Fibroblast of lung (primary cell): ENCODE data around the gene C3orf18. TPM values are rescaled to one million over a fixed set of nuclear protein-coding genes. Genes with fewer than 3 reads are reported as not detected.

Source experiments
- DNase-seq, 2 donors: peaks; one replicate each; pipeline versions ENCODE4 v3.0.0 to v3.0.0-alpha.2; 2010; ENCODE audit warnings: low read depth in 2 of 2
- H2AFZ ChIP-seq: 2 replicates; pipeline ENCODE4 v1.5.1; 2012; ENCODE audit warnings: low read length, control low read depth, inconsistent platforms
- H3K27ac ChIP-seq: 2 replicates; pipeline ENCODE4 v1.5.1; 2011; ENCODE audit warnings: low read length, control low read depth; ENCODE audit not compliant: insufficient read depth
- H3K27me3 ChIP-seq: 2 replicates; pipeline ENCODE4 v1.5.1; 2011; ENCODE audit warnings: mild to moderate bottlenecking, low read length; ENCODE audit not compliant: control insufficient read depth, insufficient read depth
- H3K36me3 ChIP-seq: 2 replicates; pipeline ENCODE4 v1.5.1; 2011; ENCODE audit warnings: low read length; ENCODE audit not compliant: control insufficient read depth, insufficient read depth
- H3K4me1 ChIP-seq: 2 replicates; pipeline ENCODE4 v1.5.1; 2011; ENCODE audit warnings: low read length; ENCODE audit not compliant: control insufficient read depth, insufficient read depth; ENCODE audit errors: extremely low read depth
- H3K4me2 ChIP-seq: 2 replicates; pipeline ENCODE4 v1.5.1; 2011; ENCODE audit warnings: low read length, control low read depth; ENCODE audit not compliant: insufficient read depth; ENCODE audit errors: extremely low read depth
- H3K4me3 ChIP-seq, 4 experiments: fragments of 200-600 bp in 1 of 4; sonication (generic) in 1 of 4; replicated peaks in 1 of 4; 2 replicates each; pipeline ENCODE4 v1.5.1; 2011 to 2016; ENCODE audit warnings: low read length in 4 of 4, low read depth in 3 of 4, mild to moderate bottlenecking in 3 of 4, control low read depth in 2 of 4, inconsistent platforms in 1 of 4, mixed read lengths in 1 of 4; ENCODE audit not compliant: insufficient read depth in 1 of 4; ENCODE audit errors: control extremely low read depth in 1 of 4
- H3K79me2 ChIP-seq: 2 replicates; pipeline ENCODE4 v1.5.1; 2012; ENCODE audit warnings: mild to moderate bottlenecking, low read length, inconsistent platforms; ENCODE audit not compliant: control insufficient read depth, insufficient read depth
- H3K9ac ChIP-seq: 2 replicates; pipeline ENCODE4 v1.5.1; 2011; ENCODE audit warnings: mild to moderate bottlenecking, low read length, control low read depth; ENCODE audit not compliant: insufficient read depth
- H3K9me3 ChIP-seq: 2 replicates; pipeline ENCODE4 v1.5.1; 2012; ENCODE audit warnings: low read depth, low read length; ENCODE audit not compliant: control insufficient read depth, insufficient read depth
- H4K20me1 ChIP-seq: 2 replicates; pipeline ENCODE4 v1.5.1; 2011; ENCODE audit warnings: low read length; ENCODE audit not compliant: control insufficient read depth, insufficient read depth; ENCODE audit errors: extremely low read depth
- EZH2 ChIP-seq: IDR thresholded peaks from 2 replicates; pipeline ENCODE4 v1.5.1; 2012; ENCODE audit warnings: low read length, control low read depth, mild to moderate bottlenecking; ENCODE audit errors: missing control alignments
- polyA plus RNA-seq, 2 donors: library from polyadenylated mRNA; depleted of rRNA in 1 of 2; stranded (reverse) in 1 of 2; unstranded in 1 of 2; fragments of >200 nt; gene quantifications; 2 replicates each; pipeline ENCODE4 v1.2.1, GENCODE V29; 2011 to 2012; ENCODE audit warnings: missing spikeins in 1 of 2
- total RNA-seq: library from RNA; depleted of rRNA; stranded (reverse); fragments of >200 nt; gene quantifications from 2 replicates; pipeline ENCODE4 v1.2.1, GENCODE V29; 2014
- TF ChIP-seq, protein P1 (sequence below), 2 donors: IDR thresholded peaks in 1 of 2; conservative IDR thresholded peaks in 1 of 2; 1 replicate in 1 of 2; 2 replicates in 1 of 2; pipeline ENCODE4 v1.5.1; 2011 to 2012; ENCODE audit warnings: low read length in 2 of 2, control low read depth in 1 of 2, inconsistent platforms in 1 of 2, low read depth in 1 of 2, mild to moderate bottlenecking in 1 of 2

Gene C3orf18
- total and polyA plus RNA-seq, 2 donors (not counting 1 experiment from before 2014, with no cell fraction given), result 8.7 to 25.8 TPM

DNA sequence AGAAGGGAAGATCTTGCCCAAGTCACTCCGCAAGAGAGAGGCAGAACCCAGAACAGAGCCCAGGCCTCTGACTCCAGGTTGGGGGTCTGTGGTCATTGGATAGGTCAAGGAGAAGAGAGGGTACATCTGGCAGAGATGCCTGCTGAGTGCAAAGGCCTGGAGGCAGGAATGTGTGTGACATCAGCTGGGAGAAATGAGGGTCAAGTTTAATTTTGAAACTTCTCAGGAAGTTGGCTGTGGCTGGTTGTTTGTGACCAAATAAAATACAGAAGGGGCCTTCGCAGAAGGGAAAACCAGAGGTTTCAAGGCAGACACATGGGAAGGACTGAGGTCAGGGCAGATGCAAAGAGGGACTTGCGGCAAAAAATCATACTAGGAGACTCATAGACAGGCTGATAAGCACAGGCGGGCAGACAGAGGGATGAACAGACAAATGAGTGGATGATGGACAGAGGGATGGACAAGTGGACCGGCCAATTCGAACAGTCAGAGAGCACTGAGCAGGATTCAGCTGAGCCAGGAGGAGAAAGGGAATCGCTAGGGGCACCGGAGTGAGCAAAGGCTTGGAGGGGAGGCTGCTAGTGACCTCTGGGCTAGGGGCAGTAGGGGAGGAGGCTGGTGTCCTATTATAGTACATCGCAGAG lies 35.4 kb downstream of the C3orf18 start:
- no peak overlapping the region for H3K9ac ChIP-seq
- H3K4me1 ChIP-seq, result no peaks in the 10 kb centered on the region
- no peak overlapping the region for H3K4me2 ChIP-seq
- no peak overlapping the region for H3K27ac ChIP-seq
- peaks cover 18% of the 10 kb centered on the region for H3K27me3 ChIP-seq
- H3K79me2 ChIP-seq, result no peaks in the 10 kb centered on the region
- no peak for DNase-seq
- H2AFZ ChIP-seq, result no peak overlapping the region
- H3K36me3 ChIP-seq, result no peaks in the 10 kb centered on the region
- no peak for TF ChIP-seq EZH2
- TF ChIP-seq, protein P1, sequence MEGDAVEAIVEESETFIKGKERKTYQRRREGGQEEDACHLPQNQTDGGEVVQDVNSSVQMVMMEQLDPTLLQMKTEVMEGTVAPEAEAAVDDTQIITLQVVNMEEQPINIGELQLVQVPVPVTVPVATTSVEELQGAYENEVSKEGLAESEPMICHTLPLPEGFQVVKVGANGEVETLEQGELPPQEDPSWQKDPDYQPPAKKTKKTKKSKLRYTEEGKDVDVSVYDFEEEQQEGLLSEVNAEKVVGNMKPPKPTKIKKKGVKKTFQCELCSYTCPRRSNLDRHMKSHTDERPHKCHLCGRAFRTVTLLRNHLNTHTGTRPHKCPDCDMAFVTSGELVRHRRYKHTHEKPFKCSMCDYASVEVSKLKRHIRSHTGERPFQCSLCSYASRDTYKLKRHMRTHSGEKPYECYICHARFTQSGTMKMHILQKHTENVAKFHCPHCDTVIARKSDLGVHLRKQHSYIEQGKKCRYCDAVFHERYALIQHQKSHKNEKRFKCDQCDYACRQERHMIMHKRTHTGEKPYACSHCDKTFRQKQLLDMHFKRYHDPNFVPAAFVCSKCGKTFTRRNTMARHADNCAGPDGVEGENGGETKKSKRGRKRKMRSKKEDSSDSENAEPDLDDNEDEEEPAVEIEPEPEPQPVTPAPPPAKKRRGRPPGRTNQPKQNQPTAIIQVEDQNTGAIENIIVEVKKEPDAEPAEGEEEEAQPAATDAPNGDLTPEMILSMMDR (conservative IDR thresholded peaks at IDR 0.05 in 1 of 2, IDR thresholded peaks at IDR 0.05 in 1 of 2; ENCODE audit: low read depth in 1 of 2, low read length in 2 of 2), result peak in 1 of 2 donors; percentile 7
- no peaks in the 10 kb centered on the region for H3K9me3 ChIP-seq
- H3K4me3 ChIP-seq, result no peak overlapping the region
- H4K20me1 ChIP-seq, result no peaks in the 10 kb centered on the region

DNA sequence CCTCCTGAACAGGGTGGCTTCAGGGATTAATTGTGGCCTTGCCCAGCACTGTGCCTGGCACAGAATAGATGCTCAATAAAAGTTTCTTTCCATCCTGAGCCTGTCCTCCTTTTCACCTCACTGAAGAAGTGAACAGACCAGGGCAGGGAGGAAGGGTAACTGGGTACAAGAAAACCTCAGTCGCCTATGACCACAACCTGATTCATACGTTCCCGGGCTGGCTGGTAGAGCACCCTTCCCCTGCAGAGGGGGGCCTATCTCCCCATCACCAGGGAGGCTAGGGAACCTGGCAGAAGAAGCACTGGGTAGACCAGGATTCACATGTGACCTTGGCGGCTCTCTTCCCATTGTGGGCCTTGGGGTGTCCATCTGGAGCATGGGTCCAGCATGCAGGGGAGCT lies 36.3 kb downstream of the C3orf18 start:
- Histone ChIP-seq H3K79me2 (no peaks in the 10 kb centered on the region), H3K4me1 (no peaks in the 10 kb centered on the region), H3K9me3 (no peaks in the 10 kb centered on the region), H3K27me3 (peaks cover 18% of the 10 kb centered on the region), H3K27ac (no peak overlapping the region), H3K36me3 (no peaks in the 10 kb centered on the region), H3K4me3 (no peak overlapping the region), H3K4me2 (no peak overlapping the region), H3K9ac (no peak overlapping the region), H4K20me1 (no peaks in the 10 kb centered on the region), H2AFZ (no peak overlapping the region)
- no peak for TF ChIP-seq EZH2
- TF ChIP-seq, protein P1 (conservative IDR thresholded peaks at IDR 0.05 in 1 of 2, IDR thresholded peaks at IDR 0.05 in 1 of 2; ENCODE audit: low read depth in 1 of 2, low read length in 2 of 2), result no peak
- DNase-seq, result no peak

DNA sequence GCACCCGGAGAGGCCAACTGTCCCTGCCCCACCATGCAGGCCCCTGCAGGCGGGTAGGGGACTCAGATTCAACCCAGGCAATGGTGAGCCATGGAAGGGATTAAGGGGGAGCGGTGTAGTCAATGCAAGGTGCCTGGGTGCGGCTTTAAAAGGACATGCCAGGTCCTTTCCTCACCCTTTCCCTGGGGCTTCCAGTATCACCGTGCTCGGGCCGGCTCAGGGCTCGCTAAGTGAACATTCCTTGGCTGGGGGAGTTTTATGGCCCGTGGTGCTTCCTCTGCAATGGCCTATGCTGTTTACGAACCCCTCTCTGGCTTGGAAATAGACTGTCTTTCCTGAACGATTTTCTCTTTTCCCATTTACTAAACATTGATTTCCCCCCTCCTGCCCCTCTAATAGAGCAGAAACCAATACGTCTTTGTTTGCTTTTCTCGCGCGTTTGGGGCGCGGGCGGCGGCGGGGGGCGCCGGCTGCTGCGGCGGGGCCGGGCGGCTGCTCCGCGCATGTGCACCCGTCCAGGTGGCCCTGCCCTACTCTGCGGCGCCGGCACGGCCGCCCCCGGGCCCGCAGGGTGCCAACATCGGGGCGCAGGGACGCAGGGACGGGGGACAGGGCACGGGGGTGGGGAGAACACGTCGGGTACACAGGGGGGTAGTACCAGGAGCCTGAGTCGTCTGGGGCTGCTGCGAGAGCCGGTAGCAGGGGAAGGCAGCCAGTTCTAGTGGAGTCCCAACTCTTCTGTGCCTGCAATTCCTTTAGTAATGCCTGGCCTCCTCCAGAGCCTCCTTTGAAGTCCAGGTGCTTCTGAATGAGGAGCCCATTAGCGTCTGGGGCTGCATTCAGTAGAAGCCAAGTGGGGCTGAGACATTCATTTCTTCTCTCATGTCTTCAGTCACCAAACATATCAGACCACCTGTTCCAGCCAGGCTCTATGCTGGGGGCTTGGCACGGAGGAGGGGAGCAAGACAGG lies 37.3 kb downstream of the C3orf18 start:
- no peaks in the 10 kb centered on the region for H3K79me2 ChIP-seq
- no peak overlapping the region for H2AFZ ChIP-seq
- no peaks in the 10 kb centered on the region for H3K4me1 ChIP-seq
- H3K9me3 ChIP-seq, result no peaks in the 10 kb centered on the region
- peaks cover 18% of the 10 kb centered on the region for H3K27me3 ChIP-seq
- H3K9ac ChIP-seq, result no peak overlapping the region
- no peaks in the 10 kb centered on the region for H3K36me3 ChIP-seq
- DNase-seq, result no peak
- H3K4me2 ChIP-seq, result no peak overlapping the region
- TF ChIP-seq EZH2, result no peak
- TF ChIP-seq, protein P1 (conservative IDR thresholded peaks at IDR 0.05 in 1 of 2, IDR thresholded peaks at IDR 0.05 in 1 of 2; ENCODE audit: low read depth in 1 of 2, low read length in 2 of 2), result no peak
- H4K20me1 ChIP-seq, result no peaks in the 10 kb centered on the region
- H3K4me3 ChIP-seq, result no peak overlapping the region
- H3K27ac ChIP-seq, result no peak overlapping the region
